ENCODE data around the gene DNASE2B.

The DNASE2B gene, protein sequence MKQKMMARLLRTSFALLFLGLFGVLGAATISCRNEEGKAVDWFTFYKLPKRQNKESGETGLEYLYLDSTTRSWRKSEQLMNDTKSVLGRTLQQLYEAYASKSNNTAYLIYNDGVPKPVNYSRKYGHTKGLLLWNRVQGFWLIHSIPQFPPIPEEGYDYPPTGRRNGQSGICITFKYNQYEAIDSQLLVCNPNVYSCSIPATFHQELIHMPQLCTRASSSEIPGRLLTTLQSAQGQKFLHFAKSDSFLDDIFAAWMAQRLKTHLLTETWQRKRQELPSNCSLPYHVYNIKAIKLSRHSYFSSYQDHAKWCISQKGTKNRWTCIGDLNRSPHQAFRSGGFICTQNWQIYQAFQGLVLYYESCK

DNA sequence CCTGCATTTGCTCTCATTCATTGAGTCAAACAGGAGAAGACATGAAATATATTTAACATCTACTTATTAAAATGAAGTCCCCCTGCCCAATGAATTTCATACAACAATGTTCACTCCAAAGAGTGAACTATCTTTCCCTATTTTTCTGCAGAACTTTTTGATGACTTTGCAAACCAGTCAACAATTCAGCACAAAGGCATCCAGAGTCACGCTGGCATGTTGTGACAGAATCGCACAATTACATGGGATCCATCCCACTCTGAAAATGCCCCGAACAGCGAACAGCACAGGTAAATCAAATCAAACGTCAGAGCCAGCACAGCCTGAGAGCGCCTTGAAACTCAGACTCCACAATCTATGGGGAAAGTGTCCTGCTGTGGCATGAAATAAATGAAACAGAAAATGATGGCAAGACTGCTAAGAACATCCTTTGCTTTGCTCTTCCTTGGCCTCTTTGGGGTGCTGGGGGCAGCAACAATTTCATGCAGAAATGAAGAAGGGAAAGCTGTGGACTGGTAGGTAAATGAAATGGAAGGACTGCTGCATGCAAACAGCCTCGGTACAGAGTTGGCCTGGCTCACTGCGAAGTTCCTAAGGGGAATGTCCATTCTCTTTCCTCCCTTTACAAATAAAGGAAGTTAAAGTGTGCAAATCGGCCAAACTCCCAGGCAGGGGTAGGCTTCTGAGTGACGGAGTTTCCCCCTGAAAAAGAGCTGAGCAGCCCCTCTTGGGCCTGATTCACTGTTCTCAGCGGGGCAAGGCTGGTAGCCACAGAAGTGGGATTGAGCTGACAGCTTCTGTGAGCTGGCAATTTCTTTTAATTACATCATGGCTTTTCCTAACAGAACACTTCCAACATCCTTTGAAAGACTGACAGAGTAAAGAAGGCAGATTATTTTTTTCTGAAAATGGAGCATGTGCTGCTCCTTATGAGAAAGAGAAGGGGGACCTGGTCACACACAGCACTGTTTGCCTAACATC lies at the start of gene DNASE2B:
Gene DNASE2B, plus strand, starts transcription at position 310 of the 981 bp plus-strand sequence. Its CDS starts 81 bp downstream, at position 391.
- DNase-seq = no peak

DNA sequence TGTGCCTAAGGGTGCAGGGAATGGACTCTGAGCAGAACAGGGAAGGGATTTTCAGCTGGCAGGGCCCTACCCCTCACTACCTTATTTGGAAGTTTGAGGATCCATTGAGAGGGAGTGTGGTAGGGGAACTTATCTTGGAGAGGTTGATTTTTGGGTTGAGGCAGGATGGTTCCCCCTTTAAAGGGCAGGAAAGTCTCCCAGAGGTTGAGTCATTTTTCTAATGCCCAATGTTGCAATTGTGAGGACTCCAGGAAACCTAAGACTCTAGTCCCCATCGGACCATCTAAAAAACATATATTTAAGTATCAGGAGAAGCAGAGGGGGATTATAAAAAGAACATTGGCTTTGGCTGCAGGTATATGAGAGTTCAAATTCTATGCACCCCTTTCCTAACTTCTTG lies 49.5 kb upstream of the DNASE2B start:
- DNase-seq = no peak

DNA sequence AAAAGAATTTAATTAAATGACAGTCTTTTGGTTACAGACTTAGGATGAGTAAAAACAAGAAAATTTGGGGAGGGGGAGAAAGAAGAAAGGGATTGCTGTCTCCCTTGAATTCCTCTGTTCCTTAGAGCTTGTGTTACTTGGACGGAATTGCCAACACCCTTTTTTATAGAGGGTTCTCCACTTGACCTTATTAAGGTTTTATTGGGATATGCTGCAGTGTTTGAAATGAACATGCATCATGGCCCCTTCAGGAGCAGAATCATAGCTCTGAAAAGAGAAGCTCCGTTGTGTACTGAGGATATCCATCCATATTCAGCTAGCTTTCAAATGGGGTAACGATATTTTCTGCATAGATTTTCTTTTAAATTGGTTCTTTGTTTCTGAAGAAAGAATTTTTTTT lies 48.2 kb upstream of the DNASE2B start:
- no peak for DNase-seq

DNA sequence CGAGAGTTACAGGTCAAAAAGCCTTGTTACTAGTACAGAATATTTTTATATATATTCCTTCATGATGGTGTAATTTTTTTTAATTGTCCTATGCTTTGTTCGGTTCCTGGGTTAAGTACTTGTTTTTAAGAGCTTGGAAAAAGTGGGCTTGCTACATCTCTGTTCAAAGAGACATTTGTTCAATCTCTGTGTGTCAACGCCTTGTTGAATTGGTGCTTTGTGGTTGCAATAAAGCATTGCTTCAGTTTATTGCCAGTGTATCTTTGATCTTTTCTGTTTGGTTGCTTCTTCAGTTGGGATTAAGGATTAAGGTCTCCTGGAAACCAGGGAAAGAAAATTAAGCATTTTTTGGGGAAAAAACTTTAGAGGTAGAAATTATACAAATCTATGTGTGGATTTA lies 47.7 kb upstream of the DNASE2B start:
- no peak for DNase-seq

DNA sequence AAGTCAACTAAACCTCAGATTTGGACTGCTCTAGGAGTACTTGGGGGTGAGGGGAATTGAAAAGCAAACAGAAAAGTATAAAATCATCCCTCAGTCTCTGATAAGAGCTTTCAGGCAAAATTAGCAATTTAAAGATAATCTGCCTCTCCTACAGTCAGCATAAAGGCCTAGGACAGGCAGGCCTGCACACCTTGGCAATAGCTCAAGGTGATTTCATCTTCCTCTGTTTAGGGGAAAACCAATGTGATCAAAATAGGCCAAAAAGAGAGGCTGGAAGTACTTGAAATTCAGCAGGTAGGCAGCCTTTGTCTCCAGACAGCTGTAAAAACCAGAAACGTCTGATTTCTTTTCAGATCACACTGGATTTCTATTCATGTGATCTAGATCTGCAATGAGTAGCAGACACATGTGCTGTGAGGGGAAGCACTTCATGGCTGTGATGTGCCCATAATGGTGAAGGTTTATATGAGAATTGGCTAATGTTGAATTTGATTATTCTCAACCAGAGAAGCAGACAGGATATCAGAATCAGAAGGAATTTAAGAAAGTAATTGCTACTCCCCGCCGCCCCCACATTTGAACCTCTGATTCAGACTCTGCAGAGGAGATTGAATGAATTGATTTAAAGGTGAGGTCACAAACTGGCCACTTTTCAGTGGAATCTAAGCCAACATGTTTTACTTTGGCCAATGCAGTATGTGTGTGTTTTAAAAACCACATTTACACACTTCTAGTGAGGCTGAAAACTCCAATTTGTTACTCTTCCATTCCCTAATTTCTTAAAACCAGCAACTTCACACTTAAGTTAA lies 45.8 kb upstream of the DNASE2B start:
- DNase-seq = no peak

DNA sequence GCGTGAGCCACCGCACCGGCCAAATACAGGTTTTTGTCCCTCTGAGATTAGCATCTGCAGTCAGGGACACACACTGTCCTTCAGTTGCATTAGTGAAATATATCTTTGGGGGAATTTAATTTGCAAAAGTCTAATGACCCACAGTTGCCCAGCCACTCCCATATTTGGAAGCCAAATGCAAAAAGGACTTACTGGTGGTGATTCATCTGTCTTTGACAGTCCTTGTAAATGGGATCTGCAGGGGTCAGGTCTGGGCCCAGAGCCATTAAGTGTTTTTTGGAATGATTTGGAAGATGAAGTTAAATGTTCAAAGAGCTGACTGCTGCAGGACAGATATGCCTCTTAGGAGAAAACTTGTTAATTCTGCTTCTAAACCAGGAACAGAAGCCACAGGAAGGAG lies 44.6 kb upstream of the DNASE2B start:
- DNase-seq = no peak

DNA sequence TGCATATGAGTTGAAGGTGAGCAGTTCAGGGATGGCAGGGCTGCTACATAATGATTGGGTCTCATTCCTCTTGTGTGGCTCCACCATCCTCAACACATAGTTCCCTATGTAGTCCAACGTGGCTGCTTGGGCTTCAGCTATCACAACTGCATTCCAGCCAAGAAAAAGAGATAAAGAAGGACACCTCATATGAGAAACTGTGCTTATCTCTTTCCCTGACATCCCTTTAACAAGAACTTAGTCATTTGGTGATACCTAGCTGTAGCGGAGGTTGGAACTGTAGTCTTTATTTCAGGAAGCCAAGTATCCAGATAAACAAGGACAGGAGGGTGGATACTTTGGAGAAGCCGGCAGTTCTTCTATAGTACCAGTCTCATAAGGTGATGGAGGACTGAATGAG lies 42.7 kb upstream of the DNASE2B start:
- DNase-seq = no peak

DNA sequence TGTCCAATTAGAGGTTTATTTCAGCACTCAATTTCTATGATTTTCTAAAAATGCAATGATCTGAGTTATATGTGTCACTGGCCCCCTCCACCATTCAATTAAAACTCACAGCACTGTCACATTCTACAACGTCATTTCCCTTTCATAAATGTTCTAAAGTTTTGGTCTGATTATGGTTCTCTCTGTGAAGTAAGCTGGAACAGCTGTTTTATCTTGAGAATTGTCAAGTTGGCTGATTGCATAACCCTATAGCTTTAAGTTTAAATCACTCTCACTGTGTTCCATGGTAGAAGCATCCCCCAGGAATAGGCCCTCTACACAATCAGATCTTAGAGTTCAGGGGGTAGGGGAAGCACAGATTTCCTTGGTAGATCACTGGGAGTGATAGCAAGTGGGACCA lies 41.4 kb upstream of the DNASE2B start:
- no peak for DNase-seq

DNA sequence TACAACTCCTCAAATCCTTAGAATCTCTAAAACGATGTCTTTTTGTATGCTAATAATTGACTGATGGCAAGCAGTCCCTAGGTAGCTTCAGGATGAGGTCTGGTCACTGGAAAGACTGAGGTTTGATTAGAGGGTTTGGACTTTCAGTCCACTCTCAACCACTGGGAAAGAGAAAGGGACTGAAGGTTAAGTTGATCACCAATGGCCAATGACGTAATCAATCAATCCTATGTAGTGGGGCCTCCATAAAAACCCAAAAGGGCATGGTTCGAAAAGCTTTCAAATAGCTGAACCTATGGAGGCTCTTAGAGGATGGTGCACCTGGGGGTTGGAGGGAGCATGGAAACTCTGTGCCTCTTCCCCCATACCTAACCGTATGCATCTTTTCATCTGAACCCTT lies 39.6 kb upstream of the DNASE2B start:
- DNase-seq = no peak

DNA sequence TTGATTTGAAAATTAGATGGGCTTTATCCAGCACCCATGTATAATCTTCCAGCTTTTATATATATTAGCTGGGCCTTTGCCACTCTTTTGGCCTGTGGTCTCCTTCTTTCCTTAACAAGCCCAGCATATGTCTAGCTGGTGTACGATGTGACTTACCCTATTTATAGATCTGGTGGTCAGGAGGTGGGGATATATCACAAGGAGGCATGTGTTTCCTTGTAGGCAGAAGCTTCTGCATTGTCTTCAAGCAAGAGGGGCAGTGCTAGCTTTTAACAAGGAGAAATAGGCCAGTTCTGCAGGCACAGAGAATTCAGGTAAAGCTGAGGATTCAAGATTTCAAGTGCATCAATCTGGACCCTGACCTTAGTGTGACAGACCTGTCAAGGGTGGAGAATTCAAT lies 38.0 kb upstream of the DNASE2B start:
- no peak for DNase-seq

DNA sequence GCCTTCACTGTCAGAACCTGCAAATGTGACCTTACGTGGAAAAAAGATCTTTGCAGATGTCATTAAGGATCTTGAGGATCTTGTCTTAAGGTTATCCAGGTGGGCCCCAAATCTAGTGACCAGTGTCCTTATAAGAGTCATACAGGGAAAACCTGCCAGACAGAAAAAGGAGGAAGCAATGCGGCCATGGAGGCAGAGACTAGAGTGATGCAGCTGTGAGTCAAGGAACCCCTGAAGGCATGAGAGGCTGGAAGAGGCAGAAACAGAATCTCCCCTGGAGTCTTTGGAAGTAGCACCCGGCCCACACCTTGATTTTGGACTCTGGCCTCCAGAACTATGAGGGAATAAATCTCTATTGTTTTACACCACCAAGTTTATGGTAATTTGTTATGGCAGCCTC lies 36.5 kb upstream of the DNASE2B start:
- DNase-seq = no peak

DNA sequence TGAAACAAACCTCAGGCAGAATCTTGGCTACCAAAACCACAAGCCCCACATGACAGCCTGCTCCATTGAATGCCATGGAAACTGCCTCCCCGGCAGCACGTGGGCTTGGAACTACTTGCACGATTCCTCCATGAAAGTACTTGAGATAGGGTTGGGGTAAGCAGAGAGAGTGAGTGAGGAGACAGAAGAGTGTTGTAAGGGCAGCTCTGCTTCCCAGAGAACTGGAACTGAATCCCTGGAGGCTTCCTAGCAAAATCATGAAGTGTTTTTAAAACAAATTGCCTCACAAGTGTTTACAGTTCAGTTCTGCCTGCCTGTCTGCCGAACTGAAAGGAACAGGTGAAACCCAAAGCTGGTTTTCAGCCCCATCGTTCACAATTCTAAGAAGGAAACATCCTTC lies 35.3 kb upstream of the DNASE2B start:
- peak; percentile 80 for DNase-seq

DNA sequence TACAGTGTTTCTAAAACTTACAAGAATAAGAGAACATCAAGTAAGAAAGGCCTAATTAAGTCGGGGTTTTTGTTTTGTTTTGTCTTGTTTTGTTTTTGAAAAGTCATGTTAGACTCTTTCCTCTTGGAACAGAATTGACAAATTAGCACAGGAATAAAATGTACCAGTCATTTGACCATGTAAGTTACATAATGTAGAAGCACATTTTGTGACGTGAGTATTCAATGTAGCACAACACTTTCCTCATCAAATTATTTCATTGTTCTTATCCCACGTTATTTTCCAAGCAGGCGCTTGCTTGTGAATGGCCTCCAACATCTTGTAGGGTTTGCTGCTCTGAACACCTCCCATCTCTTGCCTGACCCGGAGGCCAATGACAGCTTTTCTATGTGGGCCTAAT lies 34.7 kb upstream of the DNASE2B start:
- DNase-seq = no peak

DNA sequence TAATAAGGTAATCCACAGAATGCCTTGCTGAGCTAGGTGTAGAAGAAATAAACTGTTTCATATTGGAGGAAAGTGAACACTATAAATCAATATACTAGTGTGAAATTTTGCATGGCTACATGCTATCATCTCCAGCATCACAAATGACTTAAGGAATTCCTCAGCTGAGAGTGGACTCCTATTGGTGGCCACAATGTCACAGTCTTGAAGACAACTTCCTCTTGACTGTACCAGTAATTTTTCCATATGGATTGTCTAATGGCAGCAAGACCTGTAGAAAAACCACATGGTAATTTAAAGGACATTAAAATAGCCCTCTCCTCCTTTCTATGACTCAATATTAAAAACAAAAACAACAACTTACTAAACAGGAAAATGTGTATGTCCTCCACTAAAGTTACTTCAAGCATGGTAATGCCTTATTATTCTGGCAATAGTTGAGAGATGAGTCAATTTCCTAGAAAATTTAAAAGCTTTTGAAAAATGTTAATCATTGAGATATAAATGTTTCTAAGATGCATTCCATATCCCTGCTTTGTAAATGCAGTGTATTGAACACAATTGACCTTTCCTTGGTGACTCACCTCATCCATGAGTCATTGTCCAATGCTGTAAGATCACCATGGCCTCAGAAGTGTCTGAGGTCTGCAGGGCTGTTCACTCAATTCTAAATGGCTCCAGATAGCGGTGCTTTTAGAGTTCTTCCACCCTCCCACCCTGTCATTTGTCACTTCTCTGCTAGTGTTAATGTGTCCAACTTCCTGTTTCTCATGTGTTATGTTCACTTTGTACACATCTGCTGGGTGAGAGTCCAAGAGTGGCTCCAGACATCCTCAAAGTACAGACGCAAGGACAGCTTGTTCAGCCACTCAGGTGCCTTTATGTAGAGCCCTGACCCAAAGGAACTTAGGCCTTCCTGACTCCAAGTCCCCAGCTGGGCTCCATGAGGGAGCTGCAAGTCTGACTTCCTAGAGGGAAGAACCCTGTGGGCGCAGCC lies 32.8 kb upstream of the DNASE2B start:
- DNase-seq = no peak

DNA sequence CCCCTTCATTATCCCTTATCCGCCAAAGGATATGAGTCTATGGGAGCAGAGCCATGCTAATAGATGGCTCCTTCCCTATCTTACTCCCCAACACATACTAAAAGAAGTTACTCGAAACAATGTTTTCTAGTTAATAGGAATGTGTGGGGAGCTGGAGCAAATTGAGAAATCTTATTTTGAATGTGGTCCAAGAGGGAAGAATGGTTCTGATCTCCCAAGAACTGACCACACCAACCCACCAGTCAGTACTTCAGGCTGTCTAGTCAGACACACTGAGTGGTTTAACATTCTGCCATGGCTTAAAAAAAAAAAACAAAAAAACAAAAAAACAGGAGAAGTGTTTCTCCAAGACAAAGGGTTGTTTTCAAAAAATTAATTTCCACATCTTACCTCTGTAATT lies 31.5 kb upstream of the DNASE2B start:
- no peak for DNase-seq

DNA sequence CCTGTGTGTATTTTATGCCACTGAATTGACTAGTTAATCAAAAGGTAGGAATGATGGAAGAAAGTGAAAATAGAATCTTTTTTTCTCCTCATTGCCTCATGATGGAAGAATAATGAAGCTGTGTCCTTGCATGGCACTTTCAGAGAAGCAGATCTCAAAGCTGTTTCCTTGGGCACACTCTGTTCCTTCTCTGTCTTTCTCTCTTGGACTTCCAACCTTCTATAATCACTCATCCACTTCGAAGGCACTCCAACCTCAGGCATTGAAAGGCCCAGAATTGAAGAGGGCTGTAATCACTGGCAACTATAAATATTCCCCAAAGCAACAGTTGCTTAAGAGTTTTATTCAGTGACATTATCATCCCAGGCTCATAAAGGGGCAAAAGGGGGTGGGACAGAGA lies 31.1 kb upstream of the DNASE2B start:
- DNase-seq = no peak

DNA sequence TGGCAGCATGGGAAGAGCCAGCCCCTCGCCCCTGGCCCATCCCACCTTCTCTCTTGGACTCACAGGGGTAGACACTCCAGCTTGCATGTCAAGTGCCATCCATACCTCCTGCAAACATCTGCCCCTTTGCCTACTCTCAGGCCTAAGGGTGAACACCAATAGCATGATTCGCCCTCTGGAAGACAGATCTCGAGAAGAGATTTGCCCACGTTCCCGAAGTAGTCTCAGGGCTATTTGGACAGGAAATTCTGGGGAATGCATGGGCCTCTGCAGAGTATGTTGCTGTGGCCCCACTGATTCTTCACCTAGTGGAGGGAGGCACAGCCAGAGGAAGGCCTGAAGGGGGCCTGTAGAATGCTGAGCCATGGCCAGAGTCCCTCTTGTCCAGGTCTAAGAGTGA lies 29.8 kb upstream of the DNASE2B start:
- no peak for DNase-seq

DNA sequence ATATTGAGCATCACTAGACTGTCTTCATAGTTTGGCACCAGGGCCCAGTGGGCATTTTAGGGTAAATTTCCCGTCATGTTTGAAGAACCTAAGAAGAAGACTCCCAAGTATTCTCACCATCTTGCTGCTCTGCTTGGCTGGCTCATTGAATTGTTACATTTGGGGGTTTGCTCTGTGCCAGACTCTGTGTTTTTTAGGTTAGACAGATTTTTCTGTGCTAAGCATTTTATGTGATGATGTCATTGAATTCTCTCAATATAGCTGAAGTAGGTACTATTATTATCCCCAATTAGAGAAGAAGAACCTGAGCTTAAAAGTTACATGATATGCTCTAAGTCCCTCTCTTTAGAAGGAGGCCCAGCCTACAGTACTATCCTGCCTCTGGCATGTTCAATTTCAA lies 28.0 kb upstream of the DNASE2B start:
- DNase-seq = no peak

DNA sequence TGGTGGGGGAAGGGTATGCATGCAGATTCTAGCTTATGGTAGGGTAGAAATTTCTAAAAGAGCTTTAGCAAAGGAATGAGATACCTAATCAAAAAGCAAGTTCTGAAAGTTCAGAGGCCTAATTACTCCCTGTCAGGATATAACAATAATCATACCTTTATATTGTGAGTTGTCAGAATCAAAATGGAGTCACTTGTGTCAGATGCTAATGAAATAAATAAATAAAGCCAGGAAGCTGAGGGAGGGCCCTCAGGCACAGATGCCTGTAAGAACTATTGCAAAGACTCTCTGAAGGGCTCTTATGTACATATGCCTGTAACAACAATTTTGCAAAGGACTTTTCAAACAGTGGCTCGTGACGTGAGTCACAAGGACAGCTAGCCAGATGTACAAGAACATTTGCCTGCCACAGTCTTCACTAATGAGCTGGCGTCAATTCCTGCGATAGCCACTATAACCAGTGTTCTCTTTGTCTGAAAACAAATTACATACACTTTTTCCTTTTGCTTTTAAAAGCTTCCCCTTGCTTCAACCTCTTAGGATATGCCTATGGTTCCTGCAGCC lies 27.4 kb upstream of the DNASE2B start:
- peak; percentile 25 for DNase-seq

DNA sequence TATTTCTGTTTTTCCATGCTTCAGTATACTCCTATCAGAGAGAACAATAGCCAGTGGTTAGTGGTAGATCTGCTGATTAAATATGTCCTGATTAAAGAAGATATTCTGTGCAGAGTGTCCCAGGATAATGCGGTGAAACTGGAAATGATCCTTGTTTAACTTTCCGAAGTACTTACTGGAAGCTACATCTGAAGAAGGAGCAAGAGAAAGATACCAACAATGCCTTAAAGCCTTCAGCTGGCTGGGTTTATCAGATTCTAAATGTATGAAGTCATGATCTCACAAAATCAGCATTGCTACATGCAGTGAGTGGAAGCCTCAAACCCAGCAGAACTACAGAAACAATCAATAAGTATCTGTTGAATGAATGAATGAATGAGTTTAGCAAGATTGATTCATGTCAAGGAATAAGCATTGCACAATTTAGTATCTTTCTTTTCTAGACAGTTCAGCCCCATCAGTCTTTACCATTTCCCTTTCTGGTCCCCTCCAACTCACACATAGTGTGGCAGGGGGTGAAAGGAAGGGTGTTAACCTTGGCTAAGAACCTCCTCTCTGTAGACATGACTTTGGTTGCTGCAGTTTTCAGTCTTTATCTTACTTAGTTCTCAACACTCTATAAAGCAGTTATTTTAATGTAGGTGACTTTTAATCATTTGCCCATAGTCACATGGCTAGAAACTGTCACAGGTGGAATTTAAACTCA lies 24.7 kb upstream of the DNASE2B start:
- DNase-seq = no peak

Measured in DMS79 (cell line).